ENCODE results near the gene EXOC3L2.

EXOC3L2 gene

GRCh38 chr19:45218911-45219743 lies 26.1 kb downstream of the EXOC3L2 start:
- DNase-seq: no peak

GRCh38 chr19:45218426-45218825 lies 26.8 kb downstream of the EXOC3L2 start:
- DNase-seq: no peak

GRCh38 chr19:45217957-45218334 lies 27.3 kb downstream of the EXOC3L2 start:
- no peak for DNase-seq

- no peak for DNase-seq
Measured at GRCh38 chr19:45217193-45217956, 27.8 kb downstream of the EXOC3L2 start.

GRCh38 chr19:45216667-45217066 lies 28.5 kb downstream of the EXOC3L2 start:
- DNase-seq: no peak

- no peak for DNase-seq
Measured at GRCh38 chr19:45215391-45216191, 29.6 kb downstream of the EXOC3L2 start.

GRCh38 chr19:45213031-45213430 lies 32.2 kb downstream of the EXOC3L2 start:
- no peak for DNase-seq

GRCh38 chr19:45211751-45212381 lies 33.3 kb downstream of the EXOC3L2 start:
- no peak for DNase-seq

GRCh38 chr19:45206328-45206727 lies 38.9 kb downstream of the EXOC3L2 start:
- DNase-seq: no peak

- no peak for DNase-seq
Measured at GRCh38 chr19:45205810-45206209, 39.4 kb downstream of the EXOC3L2 start.

GRCh38 chr19:45202637-45203036 lies 42.6 kb downstream of the EXOC3L2 start:
- DNase-seq: no peak

GRCh38 chr19:45200568-45200967 lies 44.6 kb downstream of the EXOC3L2 start:
- DNase-seq: no peak

- no peak for DNase-seq
Measured at GRCh38 chr19:45195764-45196163, 49.4 kb downstream of the EXOC3L2 start.

GRCh38 chr19:45191375-45191774 lies 53.8 kb downstream of the EXOC3L2 start:
- no peak for DNase-seq

- no peak for DNase-seq
Measured at GRCh38 chr19:45189971-45190370, 55.2 kb downstream of the EXOC3L2 start.

GRCh38 chr19:45187421-45188100 lies 57.6 kb downstream of the EXOC3L2 start:
- DNase-seq: no peak

- no peak for DNase-seq
Measured at GRCh38 chr19:45186509-45187334, 58.5 kb downstream of the EXOC3L2 start.

- DNase-seq: no peak
Measured at GRCh38 chr19:45184115-45184514, 61.1 kb downstream of the EXOC3L2 start.

GRCh38 chr19:45182758-45183157 lies 62.4 kb downstream of the EXOC3L2 start:
- no peak for DNase-seq

- no peak for DNase-seq
Measured at GRCh38 chr19:45180936-45181335, 64.3 kb downstream of the EXOC3L2 start.

- no peak for DNase-seq
Measured at GRCh38 chr19:45179892-45180370, 65.3 kb downstream of the EXOC3L2 start.

Data from NCI-H1694 (cell line).